ENCODE measurements around the gene DNPH1.
A peak's percentile ranks its signal among the peaks of the same experiment; 100 is the strongest.

The DNPH1 gene

GRCh38 chr6:43219814-43220213, 9.5 kb downstream of the DNPH1 start:
- Histone ChIP-seq H3K36me3 (peaks cover 41 to 94% (median 52%) of the 10 kb centered on the region in 3 donors), H3K27ac (no peak overlapping the region)

GRCh38 chr6:43219119-43219518, 10.2 kb downstream of the DNPH1 start:
- Histone ChIP-seq H3K36me3 (peaks cover 42 to 89% (median 56%) of the 10 kb centered on the region in 3 donors), H3K27ac (no peak overlapping the region), H3K4me1 (peaks cover 0 to 7% (median 0%) of the 10 kb centered on the region in 4 donors), H3K4me3 (no peak overlapping the region), H3K9me3 (no peaks in the 10 kb centered on the region), H3K27me3 (no peaks in the 10 kb centered on the region)
- peak in 1 of 2 donors; percentile 11 for DNase-seq
- TF ChIP-seq CTCF (IDR thresholded peaks at IDR 0.05): no peak
- intact Hi-C loops (cut with DNase I; ENCODE audit: low total_unique reads): no loop called here

More at GRCh38 chr6:43219814-43220213, 9.5 kb downstream of the DNPH1 start:
- no peaks in the 10 kb centered on the region for H3K9me3 ChIP-seq
- peak in 1 of 2 donors; percentile 29 for DNase-seq
- peaks cover 0 to 7% (median 0%) of the 10 kb centered on the region in 4 donors for H3K4me1 ChIP-seq
- no peaks in the 10 kb centered on the region for H3K27me3 ChIP-seq
- no peak for TF ChIP-seq CTCF (IDR thresholded peaks at IDR 0.05)
- H3K4me3 ChIP-seq: no peak overlapping the region
- intact Hi-C loops (cut with DNase I; ENCODE audit: low total_unique reads): no loop called here

GRCh38 chr6:43217351-43217750, 11.9 kb downstream of the DNPH1 start:
- H3K9me3 ChIP-seq: no peaks in the 10 kb centered on the region
- peaks cover 0 to 7% (median 0%) of the 10 kb centered on the region in 4 donors for H3K4me1 ChIP-seq
- no peak overlapping the region for H3K4me3 ChIP-seq
- no peaks in the 10 kb centered on the region for H3K27me3 ChIP-seq
- intact Hi-C loops (cut with DNase I; ENCODE audit: low total_unique reads): no loop called here
- H3K27ac ChIP-seq: no peak overlapping the region
- DNase-seq: peak in 1 of 2 donors; percentile 33
- TF ChIP-seq CTCF (IDR thresholded peaks at IDR 0.05): no peak
- H3K36me3 ChIP-seq: peaks cover 42 to 87% (median 55%) of the 10 kb centered on the region in 3 donors

DNA sequence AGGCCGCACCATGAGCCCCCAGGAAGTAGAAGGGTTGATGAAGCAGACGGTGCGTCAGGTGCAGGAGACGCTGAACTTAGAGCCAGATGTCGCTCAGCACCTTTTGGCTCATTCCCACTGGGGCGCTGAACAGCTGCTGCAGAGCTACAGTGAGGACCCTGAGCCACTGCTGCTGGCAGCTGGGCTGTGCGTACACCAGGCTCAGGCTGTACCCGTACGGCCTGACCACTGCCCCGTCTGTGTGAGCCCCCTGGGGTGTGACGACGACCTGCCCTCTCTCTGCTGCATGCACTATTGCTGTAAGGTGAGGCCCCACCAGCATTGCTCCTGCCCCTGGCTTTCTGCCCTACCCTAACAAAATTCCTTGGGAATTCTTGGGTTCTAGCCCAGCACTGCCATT, 13.1 kb downstream of the DNPH1 start:
- intact Hi-C loops (cut with DNase I; ENCODE audit: low total_unique reads): no loop called here
- no peak overlapping the region for H3K27ac ChIP-seq
- peak in 1 of 2 donors; percentile 43 for DNase-seq
- TF ChIP-seq CTCF (IDR thresholded peaks at IDR 0.05): no peak
- H3K4me1 ChIP-seq: peaks cover 0 to 2% (median 0%) of the 10 kb centered on the region in 4 donors
- no peak overlapping the region for H3K4me3 ChIP-seq
- no peaks in the 10 kb centered on the region for H3K27me3 ChIP-seq
- H3K36me3 ChIP-seq: peaks cover 38 to 79% (median 45%) of the 10 kb centered on the region in 3 donors
- H3K9me3 ChIP-seq: no peaks in the 10 kb centered on the region

DNA sequence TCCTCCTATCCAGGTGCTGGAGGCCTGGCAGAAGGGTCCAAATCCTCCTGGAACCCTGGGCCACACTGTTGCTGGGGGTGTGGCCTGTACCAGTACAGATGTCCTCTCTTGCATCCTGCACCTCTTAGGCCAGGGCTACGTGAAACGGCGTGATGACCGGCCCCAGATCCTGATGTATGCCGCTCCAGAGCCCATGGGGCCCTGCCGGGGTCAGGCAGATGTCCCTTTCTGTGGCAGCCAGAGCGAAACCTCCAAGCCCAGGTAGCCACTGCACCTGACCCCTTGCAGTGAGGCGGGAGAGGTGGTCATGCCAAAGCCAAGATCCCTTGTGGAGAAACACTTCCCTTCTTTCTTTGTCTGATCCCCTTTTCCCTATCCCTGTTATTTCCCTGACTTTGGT, 14.2 kb downstream of the DNPH1 start:
- DNase-seq: peak in 1 of 2 donors; percentile 57
- Histone ChIP-seq H3K4me1 (no peaks in the 10 kb centered on the region), H3K36me3 (peaks cover 32 to 67% (median 36%) of the 10 kb centered on the region in 3 donors), H3K27me3 (no peaks in the 10 kb centered on the region), H3K9me3 (no peaks in the 10 kb centered on the region), H3K4me3 (no peak overlapping the region), H3K27ac (no peak overlapping the region)
- no peak for TF ChIP-seq CTCF (IDR thresholded peaks at IDR 0.05)
- intact Hi-C loops (cut with DNase I; ENCODE audit: low total_unique reads): no loop called here

DNA sequence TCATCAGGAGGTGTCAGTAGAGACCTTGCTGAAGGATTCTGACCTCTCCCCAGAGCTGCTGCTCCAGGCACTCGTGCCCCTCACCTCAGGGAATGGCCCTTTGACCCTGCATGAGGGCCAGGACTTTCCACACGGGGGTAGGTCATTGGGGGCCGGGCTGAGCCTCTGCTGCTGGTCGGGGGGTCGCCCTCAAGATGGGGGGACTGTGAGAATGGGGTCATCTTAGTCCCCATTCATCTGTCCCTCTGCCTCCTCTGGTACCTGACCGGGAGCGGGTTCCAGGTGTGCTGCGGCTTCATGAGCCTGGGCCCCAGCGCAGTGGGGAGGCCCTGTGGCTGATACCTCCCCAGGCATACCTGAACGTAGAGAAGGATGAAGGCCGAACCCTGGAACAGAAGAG, 15.8 kb downstream of the DNPH1 start:
- H3K9me3 ChIP-seq: no peaks in the 10 kb centered on the region
- no peaks in the 10 kb centered on the region for H3K4me1 ChIP-seq
- no peaks in the 10 kb centered on the region for H3K27me3 ChIP-seq
- TF ChIP-seq CTCF (IDR thresholded peaks at IDR 0.05): no peak
- peaks cover 32 to 63% (median 36%) of the 10 kb centered on the region in 3 donors for H3K36me3 ChIP-seq
- H3K27ac ChIP-seq: no peak overlapping the region
- DNase-seq: peak in 1 of 2 donors; percentile 54
- no peak overlapping the region for H3K4me3 ChIP-seq
- intact Hi-C loops (cut with DNase I; ENCODE audit: low total_unique reads): no loop called here

All from tibial artery (tissue), 4 donors.